ENCODE results near the gene TMEM161A. TPM values are rescaled to one million over a fixed set of nuclear protein-coding genes. Genes with fewer than 3 reads are reported as not detected.

Gene TMEM161A
- total RNA-seq, 1 experiment from 2014 or later = 46.0 TPM

DNA sequence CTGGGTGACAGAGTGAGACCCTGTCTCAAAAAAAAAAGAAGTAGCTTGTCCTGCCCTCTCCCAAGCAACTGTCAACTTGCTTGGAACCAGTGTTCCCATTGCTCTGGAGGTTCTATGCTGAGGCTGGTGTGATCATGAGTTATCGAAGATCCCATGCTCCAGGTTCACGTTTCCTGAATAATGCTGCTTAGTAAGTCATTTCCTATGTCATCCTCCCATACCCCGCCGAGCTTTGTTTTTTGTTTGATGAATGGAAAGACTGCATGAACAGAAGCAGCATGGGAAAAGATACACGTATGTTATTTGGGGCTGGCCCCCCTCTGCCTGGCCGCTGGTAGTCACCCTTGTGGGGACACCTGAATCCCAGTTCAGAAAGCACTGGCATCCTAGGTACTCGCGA is 63.2 kb downstream of the TMEM161A start:
- H3K36me3 Mint-ChIP-seq = no peaks in the 10 kb centered on the region
- no peak overlapping the region for H3K4me3 Mint-ChIP-seq
- ChIA-PET POLR2A (no interaction called here), CTCF (no interaction called here)
- no peak overlapping the region for H3K27ac Mint-ChIP-seq
- H3K27me3 Mint-ChIP-seq (ENCODE audit: low read depth) = peaks cover 98% of the 10 kb centered on the region
- DNase-seq (ENCODE audit: low spot score) = no peak
- H3K9me3 Mint-ChIP-seq = no peaks in the 10 kb centered on the region
- H3K4me1 Mint-ChIP-seq = no peaks in the 10 kb centered on the region
- TF ChIP-seq ZNF317 (CRISPR knock-in tag; IDR thresholded peaks at IDR 0.05; ENCODE audit: borderline replicate concordance, low read depth) (no peak), SMAD4 (CRISPR knock-in tag; IDR thresholded peaks at IDR 0.05) (no peak), ZNF423 (CRISPR knock-in tag; IDR thresholded peaks at IDR 0.05) (no peak), EMX1 (CRISPR knock-in tag; IDR thresholded peaks at IDR 0.05) (no peak), ZNF138 (CRISPR knock-in tag; conservative IDR thresholded peaks at IDR 0.05) (no peak), FOXK1 (CRISPR knock-in tag; IDR thresholded peaks at IDR 0.05) (no peak)
- TF ChIP-seq, protein P1, sequence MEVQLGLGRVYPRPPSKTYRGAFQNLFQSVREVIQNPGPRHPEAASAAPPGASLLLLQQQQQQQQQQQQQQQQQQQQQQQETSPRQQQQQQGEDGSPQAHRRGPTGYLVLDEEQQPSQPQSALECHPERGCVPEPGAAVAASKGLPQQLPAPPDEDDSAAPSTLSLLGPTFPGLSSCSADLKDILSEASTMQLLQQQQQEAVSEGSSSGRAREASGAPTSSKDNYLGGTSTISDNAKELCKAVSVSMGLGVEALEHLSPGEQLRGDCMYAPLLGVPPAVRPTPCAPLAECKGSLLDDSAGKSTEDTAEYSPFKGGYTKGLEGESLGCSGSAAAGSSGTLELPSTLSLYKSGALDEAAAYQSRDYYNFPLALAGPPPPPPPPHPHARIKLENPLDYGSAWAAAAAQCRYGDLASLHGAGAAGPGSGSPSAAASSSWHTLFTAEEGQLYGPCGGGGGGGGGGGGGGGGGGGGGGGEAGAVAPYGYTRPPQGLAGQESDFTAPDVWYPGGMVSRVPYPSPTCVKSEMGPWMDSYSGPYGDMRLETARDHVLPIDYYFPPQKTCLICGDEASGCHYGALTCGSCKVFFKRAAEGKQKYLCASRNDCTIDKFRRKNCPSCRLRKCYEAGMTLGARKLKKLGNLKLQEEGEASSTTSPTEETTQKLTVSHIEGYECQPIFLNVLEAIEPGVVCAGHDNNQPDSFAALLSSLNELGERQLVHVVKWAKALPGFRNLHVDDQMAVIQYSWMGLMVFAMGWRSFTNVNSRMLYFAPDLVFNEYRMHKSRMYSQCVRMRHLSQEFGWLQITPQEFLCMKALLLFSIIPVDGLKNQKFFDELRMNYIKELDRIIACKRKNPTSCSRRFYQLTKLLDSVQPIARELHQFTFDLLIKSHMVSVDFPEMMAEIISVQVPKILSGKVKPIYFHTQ (CRISPR knock-in tag; IDR thresholded peaks at IDR 0.05) = no peak
- TF ChIP-seq, protein P2, sequence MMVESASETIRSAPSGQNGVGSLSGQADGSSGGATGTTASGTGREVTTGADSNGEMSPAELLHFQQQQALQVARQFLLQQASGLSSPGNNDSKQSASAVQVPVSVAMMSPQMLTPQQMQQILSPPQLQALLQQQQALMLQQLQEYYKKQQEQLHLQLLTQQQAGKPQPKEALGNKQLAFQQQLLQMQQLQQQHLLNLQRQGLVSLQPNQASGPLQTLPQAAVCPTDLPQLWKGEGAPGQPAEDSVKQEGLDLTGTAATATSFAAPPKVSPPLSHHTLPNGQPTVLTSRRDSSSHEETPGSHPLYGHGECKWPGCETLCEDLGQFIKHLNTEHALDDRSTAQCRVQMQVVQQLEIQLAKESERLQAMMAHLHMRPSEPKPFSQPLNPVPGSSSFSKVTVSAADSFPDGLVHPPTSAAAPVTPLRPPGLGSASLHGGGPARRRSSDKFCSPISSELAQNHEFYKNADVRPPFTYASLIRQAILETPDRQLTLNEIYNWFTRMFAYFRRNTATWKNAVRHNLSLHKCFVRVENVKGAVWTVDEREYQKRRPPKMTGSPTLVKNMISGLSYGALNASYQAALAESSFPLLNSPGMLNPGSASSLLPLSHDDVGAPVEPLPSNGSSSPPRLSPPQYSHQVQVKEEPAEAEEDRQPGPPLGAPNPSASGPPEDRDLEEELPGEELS (CRISPR knock-in tag; IDR thresholded peaks at IDR 0.05) = no peak
- ATAC-seq = no peak

DNA sequence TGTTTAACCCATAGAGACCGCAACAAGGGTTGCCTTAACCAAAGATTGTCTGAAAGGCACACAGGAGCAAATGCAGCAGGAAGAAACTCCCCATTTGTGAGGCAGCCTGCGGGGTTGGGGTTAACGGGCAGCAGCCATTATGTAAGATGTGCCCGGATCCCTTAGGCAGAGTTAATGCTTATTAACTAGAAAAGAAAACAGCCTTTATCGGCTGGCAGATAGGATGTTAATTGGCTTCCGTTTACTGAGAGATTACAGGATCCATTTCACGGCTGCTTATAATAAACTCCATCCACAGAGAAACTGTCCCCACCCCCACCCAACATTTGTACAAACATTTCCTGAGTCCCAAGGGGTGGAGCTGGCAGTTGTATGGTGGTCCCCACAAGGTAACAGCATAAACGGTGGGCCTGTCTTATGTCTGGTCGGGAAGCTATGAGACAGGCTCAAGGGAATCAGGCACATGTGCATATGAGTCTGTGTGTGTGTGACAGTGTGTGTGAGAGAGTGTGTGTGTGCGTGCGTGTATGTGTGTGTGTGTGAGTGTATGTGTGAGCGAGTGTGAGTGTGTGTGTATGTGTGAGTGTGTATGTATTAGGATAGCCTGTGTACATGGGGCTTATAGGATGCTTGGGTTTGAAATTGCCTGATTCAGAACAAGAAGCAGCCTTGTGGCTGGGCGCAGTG is 63.9 kb downstream of the TMEM161A start:
- Mint-ChIP-seq H3K27me3 (ENCODE audit: low read depth) (peaks cover 98% of the 10 kb centered on the region), H3K36me3 (no peaks in the 10 kb centered on the region), H3K27ac (no peak overlapping the region), H3K9me3 (no peaks in the 10 kb centered on the region), H3K4me1 (no peaks in the 10 kb centered on the region), H3K4me3 (no peak overlapping the region)
- ChIA-PET CTCF (no interaction called here), POLR2A (no interaction called here)
- ATAC-seq = no peak
- no peak for DNase-seq (ENCODE audit: low spot score)
- no peak for TF ChIP-seq CBFB (CRISPR knock-in tag; IDR thresholded peaks at IDR 0.05; ENCODE audit: low read depth)
- TF ChIP-seq, protein P3, sequence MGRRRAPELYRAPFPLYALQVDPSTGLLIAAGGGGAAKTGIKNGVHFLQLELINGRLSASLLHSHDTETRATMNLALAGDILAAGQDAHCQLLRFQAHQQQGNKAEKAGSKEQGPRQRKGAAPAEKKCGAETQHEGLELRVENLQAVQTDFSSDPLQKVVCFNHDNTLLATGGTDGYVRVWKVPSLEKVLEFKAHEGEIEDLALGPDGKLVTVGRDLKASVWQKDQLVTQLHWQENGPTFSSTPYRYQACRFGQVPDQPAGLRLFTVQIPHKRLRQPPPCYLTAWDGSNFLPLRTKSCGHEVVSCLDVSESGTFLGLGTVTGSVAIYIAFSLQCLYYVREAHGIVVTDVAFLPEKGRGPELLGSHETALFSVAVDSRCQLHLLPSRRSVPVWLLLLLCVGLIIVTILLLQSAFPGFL (CRISPR knock-in tag; IDR thresholded peaks at IDR 0.05; ENCODE audit: borderline replicate concordance) = no peak
- TF ChIP-seq, protein P4, sequence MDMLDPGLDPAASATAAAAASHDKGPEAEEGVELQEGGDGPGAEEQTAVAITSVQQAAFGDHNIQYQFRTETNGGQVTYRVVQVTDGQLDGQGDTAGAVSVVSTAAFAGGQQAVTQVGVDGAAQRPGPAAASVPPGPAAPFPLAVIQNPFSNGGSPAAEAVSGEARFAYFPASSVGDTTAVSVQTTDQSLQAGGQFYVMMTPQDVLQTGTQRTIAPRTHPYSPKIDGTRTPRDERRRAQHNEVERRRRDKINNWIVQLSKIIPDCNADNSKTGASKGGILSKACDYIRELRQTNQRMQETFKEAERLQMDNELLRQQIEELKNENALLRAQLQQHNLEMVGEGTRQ (CRISPR knock-in tag; IDR thresholded peaks at IDR 0.05) = no peak
- TF ChIP-seq, protein P5, sequence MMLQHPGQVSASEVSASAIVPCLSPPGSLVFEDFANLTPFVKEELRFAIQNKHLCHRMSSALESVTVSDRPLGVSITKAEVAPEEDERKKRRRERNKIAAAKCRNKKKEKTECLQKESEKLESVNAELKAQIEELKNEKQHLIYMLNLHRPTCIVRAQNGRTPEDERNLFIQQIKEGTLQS (CRISPR knock-in tag; conservative IDR thresholded peaks at IDR 0.05) = no peak
- no peak for TF ChIP-seq MYBL2 (CRISPR knock-in tag; IDR thresholded peaks at IDR 0.05)
- TF ChIP-seq NFYB (CRISPR knock-in tag; conservative IDR thresholded peaks at IDR 0.05; ENCODE audit: low read depth) = no peak
- TF ChIP-seq, protein P1 (CRISPR knock-in tag; IDR thresholded peaks at IDR 0.05) = no peak
- no peak for TF ChIP-seq ZNF423 (CRISPR knock-in tag; IDR thresholded peaks at IDR 0.05)
- TF ChIP-seq, protein P6, sequence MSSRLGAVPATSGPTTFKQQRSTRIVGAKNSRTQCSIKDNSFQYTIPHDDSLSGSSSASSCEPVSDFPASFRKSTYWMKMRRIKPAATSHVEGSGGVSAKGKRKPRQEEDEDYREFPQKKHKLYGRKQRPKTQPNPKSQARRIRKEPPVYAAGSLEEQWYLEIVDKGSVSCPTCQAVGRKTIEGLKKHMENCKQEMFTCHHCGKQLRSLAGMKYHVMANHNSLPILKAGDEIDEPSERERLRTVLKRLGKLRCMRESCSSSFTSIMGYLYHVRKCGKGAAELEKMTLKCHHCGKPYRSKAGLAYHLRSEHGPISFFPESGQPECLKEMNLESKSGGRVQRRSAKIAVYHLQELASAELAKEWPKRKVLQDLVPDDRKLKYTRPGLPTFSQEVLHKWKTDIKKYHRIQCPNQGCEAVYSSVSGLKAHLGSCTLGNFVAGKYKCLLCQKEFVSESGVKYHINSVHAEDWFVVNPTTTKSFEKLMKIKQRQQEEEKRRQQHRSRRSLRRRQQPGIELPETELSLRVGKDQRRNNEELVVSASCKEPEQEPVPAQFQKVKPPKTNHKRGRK (CRISPR knock-in tag; IDR thresholded peaks at IDR 0.05; ENCODE audit: borderline replicate concordance) = no peak
- TF ChIP-seq, protein P7, sequence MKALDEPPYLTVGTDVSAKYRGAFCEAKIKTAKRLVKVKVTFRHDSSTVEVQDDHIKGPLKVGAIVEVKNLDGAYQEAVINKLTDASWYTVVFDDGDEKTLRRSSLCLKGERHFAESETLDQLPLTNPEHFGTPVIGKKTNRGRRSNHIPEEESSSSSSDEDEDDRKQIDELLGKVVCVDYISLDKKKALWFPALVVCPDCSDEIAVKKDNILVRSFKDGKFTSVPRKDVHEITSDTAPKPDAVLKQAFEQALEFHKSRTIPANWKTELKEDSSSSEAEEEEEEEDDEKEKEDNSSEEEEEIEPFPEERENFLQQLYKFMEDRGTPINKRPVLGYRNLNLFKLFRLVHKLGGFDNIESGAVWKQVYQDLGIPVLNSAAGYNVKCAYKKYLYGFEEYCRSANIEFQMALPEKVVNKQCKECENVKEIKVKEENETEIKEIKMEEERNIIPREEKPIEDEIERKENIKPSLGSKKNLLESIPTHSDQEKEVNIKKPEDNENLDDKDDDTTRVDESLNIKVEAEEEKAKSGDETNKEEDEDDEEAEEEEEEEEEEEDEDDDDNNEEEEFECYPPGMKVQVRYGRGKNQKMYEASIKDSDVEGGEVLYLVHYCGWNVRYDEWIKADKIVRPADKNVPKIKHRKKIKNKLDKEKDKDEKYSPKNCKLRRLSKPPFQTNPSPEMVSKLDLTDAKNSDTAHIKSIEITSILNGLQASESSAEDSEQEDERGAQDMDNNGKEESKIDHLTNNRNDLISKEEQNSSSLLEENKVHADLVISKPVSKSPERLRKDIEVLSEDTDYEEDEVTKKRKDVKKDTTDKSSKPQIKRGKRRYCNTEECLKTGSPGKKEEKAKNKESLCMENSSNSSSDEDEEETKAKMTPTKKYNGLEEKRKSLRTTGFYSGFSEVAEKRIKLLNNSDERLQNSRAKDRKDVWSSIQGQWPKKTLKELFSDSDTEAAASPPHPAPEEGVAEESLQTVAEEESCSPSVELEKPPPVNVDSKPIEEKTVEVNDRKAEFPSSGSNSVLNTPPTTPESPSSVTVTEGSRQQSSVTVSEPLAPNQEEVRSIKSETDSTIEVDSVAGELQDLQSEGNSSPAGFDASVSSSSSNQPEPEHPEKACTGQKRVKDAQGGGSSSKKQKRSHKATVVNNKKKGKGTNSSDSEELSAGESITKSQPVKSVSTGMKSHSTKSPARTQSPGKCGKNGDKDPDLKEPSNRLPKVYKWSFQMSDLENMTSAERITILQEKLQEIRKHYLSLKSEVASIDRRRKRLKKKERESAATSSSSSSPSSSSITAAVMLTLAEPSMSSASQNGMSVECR (CRISPR knock-in tag; IDR thresholded peaks at IDR 0.05; ENCODE audit: borderline replicate concordance) = no peak
- no peak for TF ChIP-seq ZNF671 (CRISPR knock-in tag; IDR thresholded peaks at IDR 0.05)
